Measurements from ENCODE around the gene CHTF8.

DNA sequence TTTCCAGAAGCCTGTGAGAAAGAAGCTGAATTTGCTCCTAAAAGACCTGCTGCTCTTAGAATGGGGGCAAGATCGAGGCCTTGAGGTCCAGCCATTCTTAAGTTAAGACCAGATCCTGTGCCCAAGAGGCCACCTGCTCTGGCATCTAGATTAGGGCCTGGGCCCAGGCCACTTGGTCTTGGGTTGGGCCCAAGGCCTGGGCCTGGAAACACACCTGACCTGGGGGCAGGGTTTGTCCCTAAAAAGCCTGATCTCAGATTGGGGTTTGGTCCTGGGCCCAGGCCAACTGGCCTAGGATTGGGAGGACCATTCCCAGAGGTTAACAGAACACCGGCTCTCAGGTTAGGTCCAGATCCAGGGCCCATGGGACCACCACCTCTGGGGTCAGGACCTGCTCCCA is 12.9 kb downstream of the CHTF8 start:
- TF ChIP-seq, protein P1, sequence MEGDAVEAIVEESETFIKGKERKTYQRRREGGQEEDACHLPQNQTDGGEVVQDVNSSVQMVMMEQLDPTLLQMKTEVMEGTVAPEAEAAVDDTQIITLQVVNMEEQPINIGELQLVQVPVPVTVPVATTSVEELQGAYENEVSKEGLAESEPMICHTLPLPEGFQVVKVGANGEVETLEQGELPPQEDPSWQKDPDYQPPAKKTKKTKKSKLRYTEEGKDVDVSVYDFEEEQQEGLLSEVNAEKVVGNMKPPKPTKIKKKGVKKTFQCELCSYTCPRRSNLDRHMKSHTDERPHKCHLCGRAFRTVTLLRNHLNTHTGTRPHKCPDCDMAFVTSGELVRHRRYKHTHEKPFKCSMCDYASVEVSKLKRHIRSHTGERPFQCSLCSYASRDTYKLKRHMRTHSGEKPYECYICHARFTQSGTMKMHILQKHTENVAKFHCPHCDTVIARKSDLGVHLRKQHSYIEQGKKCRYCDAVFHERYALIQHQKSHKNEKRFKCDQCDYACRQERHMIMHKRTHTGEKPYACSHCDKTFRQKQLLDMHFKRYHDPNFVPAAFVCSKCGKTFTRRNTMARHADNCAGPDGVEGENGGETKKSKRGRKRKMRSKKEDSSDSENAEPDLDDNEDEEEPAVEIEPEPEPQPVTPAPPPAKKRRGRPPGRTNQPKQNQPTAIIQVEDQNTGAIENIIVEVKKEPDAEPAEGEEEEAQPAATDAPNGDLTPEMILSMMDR (conservative IDR thresholded peaks at IDR 0.05; ENCODE audit: low read length) = no peak
- no peak for TF ChIP-seq EZH2phosphoT487 (IDR thresholded peaks at IDR 0.05; ENCODE audit: borderline replicate concordance)

All from Loucy (cell line).